Right ventricle myocardium superior (tissue), 1 donor: ENCODE measurements around the gene ERGIC1. TPM values are rescaled to one million over a fixed set of nuclear protein-coding genes. Genes with fewer than 3 reads are reported as not detected.
A peak's percentile ranks its signal among the peaks of the same experiment; 100 is the strongest.

Experiments used
- ATAC-seq: fragments of 200-7000 bp; cut with Tn5 transposase; one replicate; pipeline ENCODE4 v1.9.1; 2020; ENCODE audit warnings: mild to moderate bottlenecking; ENCODE audit not compliant: poor library complexity
- DNase-seq: peaks from one replicate; pipeline ENCODE4 v3.0.0-alpha.2; 2020
- intact Hi-C: fragments of 100-400 bp; cut with DNase I; formaldehyde crosslinking; loops from one replicate; pipeline ENCODE4 v1.11.2; 2022
- total RNA-seq: library from RNA; stranded (reverse); fragmentation: NEBNext Ultra II Directional; extraction: Animal tissue kit (Norgen Biotek cat#: 25700); gene quantifications from one replicate; pipeline ENCODE4 v1.2.1, GENCODE V29; 2021
- donor health status: DM: no; HTN: yes; CAD: no; lungs with severe emphysema.

The ERGIC1 gene
- total RNA-seq, 1 donor from 2014 or later, result 75.5 TPM

- intact Hi-C loops, result no loop called here
- DNase-seq (no peak), ATAC-seq (no peak)
Measured at GRCh38 chr5:172820046-172820767, 13.8 kb upstream of the ERGIC1 start.

GRCh38 chr5:172821340-172821985, 12.6 kb upstream of the ERGIC1 start:
- DNase-seq, result no peak
- intact Hi-C loops, result no loop called here
- ATAC-seq, result no peak

GRCh38 chr5:172823840-172824362, 10.2 kb upstream of the ERGIC1 start:
- intact Hi-C loops, result no loop called here
- ATAC-seq, result no peak

GRCh38 chr5:172825610-172826204, 8.3 kb upstream of the ERGIC1 start:
- no peak for ATAC-seq
- no peak for DNase-seq
- intact Hi-C loops, result no loop called here

More at GRCh38 chr5:172823840-172824362, 10.2 kb upstream of the ERGIC1 start:
- no peak for DNase-seq

GRCh38 chr5:172827841-172828240, 6.2 kb upstream of the ERGIC1 start:
- ATAC-seq (no peak), DNase-seq (no peak)
- intact Hi-C loops, result no loop called here

GRCh38 chr5:172828911-172829431, 5.1 kb upstream of the ERGIC1 start:
- intact Hi-C loops, result no loop called here
- DNase-seq (no peak), ATAC-seq (no peak)

GRCh38 chr5:172830275-172830799, 3.7 kb upstream of the ERGIC1 start:
- intact Hi-C loops, result loop anchor here (10.0 kb wide), 2 partner anchors 116 to 286 kb away; no protein-coding TSS in a partner anchor
- ATAC-seq (no peak), DNase-seq (no peak)

GRCh38 chr5:172830876-172831662, 3.0 kb upstream of the ERGIC1 start:
- DNase-seq (no peak), ATAC-seq (no peak)
- intact Hi-C loops, result loop anchor here (10.0 kb wide), 2 partner anchors 116 to 286 kb away; no protein-coding TSS in a partner anchor

- ATAC-seq (no peak), DNase-seq (no peak)
- intact Hi-C loops, result loop anchor here (10.0 kb wide), 2 partner anchors 118 to 288 kb away; no protein-coding TSS in a partner anchor
Measured at GRCh38 chr5:172832383-172833315, 1.4 kb upstream of the ERGIC1 start.

- ATAC-seq (peak; percentile 3), DNase-seq (no peak)
- intact Hi-C loops, result loop anchor here (10.0 kb wide), 2 partner anchors 119 to 289 kb away; no protein-coding TSS in a partner anchor
Measured at GRCh38 chr5:172833372-172833685, 722 bp upstream of the ERGIC1 start.

- intact Hi-C loops, result loop anchor here (10.0 kb wide), 2 partner anchors 120 to 290 kb away; no protein-coding TSS in a partner anchor
- peak; percentile 10 for ATAC-seq
- DNase-seq, result no peak
Measured at GRCh38 chr5:172834415-172835289, 601 bp downstream of the ERGIC1 start.

GRCh38 chr5:172835290-172835993, 1.4 kb downstream of the ERGIC1 start:
- intact Hi-C loops, result loop anchor here (10.0 kb wide), 2 partner anchors 121 to 291 kb away; no protein-coding TSS in a partner anchor
- no peak for DNase-seq
- ATAC-seq, result no peak

GRCh38 chr5:172835994-172836356, 1.9 kb downstream of the ERGIC1 start:
- ATAC-seq (no peak), DNase-seq (no peak)
- intact Hi-C loops, result loop anchor here (10.0 kb wide), 2 partner anchors 121 to 291 kb away; no protein-coding TSS in a partner anchor

- no peak for ATAC-seq
- DNase-seq, result peak; percentile 54
- intact Hi-C loops, result loop anchor here (10.0 kb wide), 2 partner anchors 123 to 293 kb away; no protein-coding TSS in a partner anchor
Measured at GRCh38 chr5:172837640-172838039, 3.6 kb downstream of the ERGIC1 start.

GRCh38 chr5:172838151-172838875, 4.3 kb downstream of the ERGIC1 start:
- DNase-seq (no peak), ATAC-seq (no peak)
- intact Hi-C loops, result loop anchor here (10.0 kb wide), 2 partner anchors 124 to 294 kb away; no protein-coding TSS in a partner anchor
